ENCODE data around the gene B3GAT3. TPM values are rescaled to one million over a fixed set of nuclear protein-coding genes. Genes with fewer than 3 reads are reported as not detected.
A peak's percentile ranks its signal among the peaks of the same experiment; 100 is the strongest.

B3GAT3 gene
- polyA plus RNA-seq, 3 donors: 18.5 to 44.9 (median 19.0) TPM

- Mint-ChIP-seq H3K27me3 (ENCODE audit: low read depth in 3 of 3) (peaks cover 0 to 2% (median 0%) of the 10 kb centered on the region in 3 donors), H3K9me3 (peaks cover 0 to 2% (median 0%) of the 10 kb centered on the region in 7 donors), H3K36me3 (peaks cover 49 to 55% of the 10 kb centered on the region in 2 donors), H3K4me3 (peak overlapping the region in 1 of 2 donors; percentile 51), H3K4me1 (peaks cover 41% of the 10 kb centered on the region), H3K27ac (peak overlapping the region in 2 of 7 donors; percentile 67 to 68)
- peaks cover 16% of the 10 kb centered on the region for H3K79me2 ChIP-seq (ENCODE audit: insufficient read depth, low read length)
- intact Hi-C loops (cut with micrococcal nuclease): loop anchor here in 1 of 2 donors (10.0 kb wide), 1 partner anchor 244 kb away; no protein-coding TSS in a partner anchor
- DNase-seq: no peak
- no peak for TF ChIP-seq CTCF (IDR thresholded peaks at IDR 0.05)
- peaks cover 33 to 41% of the 10 kb centered on the region in 2 donors for H3K4me1 ChIP-seq (ENCODE audit: control insufficient read depth in 1 of 2, insufficient read depth in 2 of 2, low read length in 2 of 2)
- no peak overlapping the region for H3K9ac ChIP-seq (ENCODE audit: insufficient read depth, low read length, poor library complexity, severe bottlenecking)
- H4K20me1 ChIP-seq (ENCODE audit: insufficient read depth, low read length): no peaks in the 10 kb centered on the region
- peaks cover 24 to 47% of the 10 kb centered on the region in 2 donors for H3K36me3 ChIP-seq (replicated peaks in 1 of 2; ENCODE audit: control insufficient read depth in 1 of 2, insufficient read depth in 2 of 2, low read length in 2 of 2)
- H2AFZ ChIP-seq (ENCODE audit: insufficient read depth, low read depth, low read length, poor library complexity, severe bottlenecking): no peak overlapping the region
- H3K27me3 ChIP-seq (ENCODE audit: control insufficient read depth in 2 of 2, insufficient read depth in 2 of 2, low read length in 2 of 2): no peaks in the 10 kb centered on the region
- no peaks in the 10 kb centered on the region for H3K9me3 ChIP-seq (replicated peaks in 1 of 2; ENCODE audit: control insufficient read depth in 1 of 2, insufficient read depth in 1 of 2, low read length in 2 of 2)
- H3K27ac ChIP-seq (ENCODE audit: low read depth in 1 of 2, low read length in 2 of 2): no peak overlapping the region
- WGBS (ENCODE audit: insufficient coverage): 84% methylated on average over 2 of the region's 6 CpGs
- H3K4me3 ChIP-seq (replicated peaks in 1 of 3; ENCODE audit: low read depth in 2 of 3, low read length in 3 of 3): no peak overlapping the region
- H3K4me2 ChIP-seq (replicated peaks; ENCODE audit: extremely low read depth, low read length, poor library complexity, severe bottlenecking): peak overlapping the region; percentile 91
Observed at GRCh38 chr11:62610403-62610802, 11.4 kb downstream of the B3GAT3 start.

GRCh38 chr11:62608776-62609175, 13.0 kb downstream of the B3GAT3 start:
- no peak overlapping the region for H2AFZ ChIP-seq (ENCODE audit: insufficient read depth, low read depth, low read length, poor library complexity, severe bottlenecking)
- peaks cover 16% of the 10 kb centered on the region for H3K79me2 ChIP-seq (ENCODE audit: insufficient read depth, low read length)
- H3K9ac ChIP-seq (ENCODE audit: insufficient read depth, low read length, poor library complexity, severe bottlenecking): no peak overlapping the region
- no peak for DNase-seq
- peaks cover 33 to 41% of the 10 kb centered on the region in 2 donors for H3K4me1 ChIP-seq (ENCODE audit: control insufficient read depth in 1 of 2, insufficient read depth in 2 of 2, low read length in 2 of 2)
- H3K36me3 Mint-ChIP-seq: peaks cover 55 to 64% of the 10 kb centered on the region in 2 donors
- no peak overlapping the region for H3K4me3 Mint-ChIP-seq
- peaks cover 38% of the 10 kb centered on the region for H3K4me1 Mint-ChIP-seq
- WGBS (ENCODE audit: insufficient coverage): 94% methylated on average over 4 of the region's 12 CpGs
- no peaks in the 10 kb centered on the region for H3K9me3 ChIP-seq (replicated peaks in 1 of 2; ENCODE audit: control insufficient read depth in 1 of 2, insufficient read depth in 1 of 2, low read length in 2 of 2)
- H3K27ac Mint-ChIP-seq: peak overlapping the region in 4 of 7 donors; percentile 46 to 97 (median 82)
- H3K4me3 ChIP-seq (replicated peaks in 1 of 3; ENCODE audit: low read depth in 2 of 3, low read length in 3 of 3): no peak overlapping the region
- no peaks in the 10 kb centered on the region for H3K27me3 ChIP-seq (ENCODE audit: control insufficient read depth in 2 of 2, insufficient read depth in 2 of 2, low read length in 2 of 2)
- peaks cover 0 to 2% (median 0%) of the 10 kb centered on the region in 3 donors for H3K27me3 Mint-ChIP-seq (ENCODE audit: low read depth in 3 of 3)
- peaks cover 30 to 60% of the 10 kb centered on the region in 2 donors for H3K36me3 ChIP-seq (replicated peaks in 1 of 2; ENCODE audit: control insufficient read depth in 1 of 2, insufficient read depth in 2 of 2, low read length in 2 of 2)
- TF ChIP-seq CTCF (IDR thresholded peaks at IDR 0.05): no peak
- H4K20me1 ChIP-seq (ENCODE audit: insufficient read depth, low read length): no peaks in the 10 kb centered on the region
- no peak overlapping the region for H3K4me2 ChIP-seq (replicated peaks; ENCODE audit: extremely low read depth, low read length, poor library complexity, severe bottlenecking)
- H3K27ac ChIP-seq (ENCODE audit: low read depth in 1 of 2, low read length in 2 of 2): no peak overlapping the region
- intact Hi-C loops (cut with micrococcal nuclease): no loop called here
- peaks cover 0 to 2% (median 0%) of the 10 kb centered on the region in 7 donors for H3K9me3 Mint-ChIP-seq

All from CD14-positive monocyte (primary cell).